Parathyroid adenoma (tissue), 2 donors: ENCODE data around the gene ZNF860.

Experiments used
- H2AFZ ChIP-seq: fragments of 300-600 bp; sonication (generic); one replicate; pipeline ENCODE4 v1.7.0; 2017; ENCODE audit warnings: antibody characterized with exemption, mild to moderate bottlenecking
- H3K27ac ChIP-seq: fragments of 300-600 bp; sonication (generic); one replicate; pipeline ENCODE4 v1.7.0; 2017
- H3K27me3 ChIP-seq: fragments of 300-600 bp; sonication (generic); one replicate; pipeline ENCODE4 v1.7.0; 2017; ENCODE audit warnings: low read length; ENCODE audit not compliant: control insufficient read depth, insufficient read depth
- H3K36me3 ChIP-seq: fragments of 300-600 bp; sonication (generic); one replicate; pipeline ENCODE4 v1.7.0; 2017; ENCODE audit warnings: low read length; ENCODE audit not compliant: control insufficient read depth, insufficient read depth
- H3K4me1 ChIP-seq: fragments of 300-600 bp; sonication (generic); one replicate; pipeline ENCODE4 v1.7.0; 2017; ENCODE audit warnings: control low read depth
- H3K4me2 ChIP-seq: fragments of 300-600 bp; sonication (generic); one replicate; pipeline ENCODE4 v1.7.0; 2017; ENCODE audit warnings: low read length
- H3K4me3 ChIP-seq: fragments of 300-600 bp; sonication (generic); one replicate; pipeline ENCODE4 v1.7.0; 2017; ENCODE audit warnings: low read depth, low read length
- H3K79me2 ChIP-seq: fragments of 300-600 bp; sonication (generic); one replicate; pipeline ENCODE4 v1.7.0; 2017; ENCODE audit warnings: control low read depth
- H3K9ac ChIP-seq: fragments of 300-600 bp; sonication (generic); one replicate; pipeline ENCODE4 v1.7.0; 2017; ENCODE audit warnings: mild to moderate bottlenecking
- H3K9me3 ChIP-seq: fragments of 300-600 bp; sonication (generic); one replicate; pipeline ENCODE4 v1.7.0; 2017; ENCODE audit warnings: low read length; ENCODE audit not compliant: control insufficient read depth
- CTCF ChIP-seq: fragments of 300-600 bp; sonication (generic); IDR thresholded peaks from one replicate; pipeline ENCODE4 v1.7.0; 2017; ENCODE audit warnings: antibody characterized with exemption, mild to moderate bottlenecking
- donor health status: primary hyperparathyroidism.

The ZNF860 gene

GRCh38 chr3:32037932-32038267, 56.4 kb downstream of the ZNF860 start:
- Histone ChIP-seq H3K79me2 (no peaks in the 10 kb centered on the region), H3K4me3 (no peak overlapping the region), H3K36me3 (no peaks in the 10 kb centered on the region), H3K27ac (no peak overlapping the region), H3K4me1 (peaks cover 5% of the 10 kb centered on the region), H3K9ac (no peak overlapping the region), H3K4me2 (no peak overlapping the region), H3K9me3 (no peaks in the 10 kb centered on the region), H2AFZ (peak overlapping the region; percentile 70), H3K27me3 (no peaks in the 10 kb centered on the region)
- TF ChIP-seq CTCF = no peak

GRCh38 chr3:32041316-32041715, 59.8 kb downstream of the ZNF860 start:
- TF ChIP-seq CTCF = no peak
- Histone ChIP-seq H3K4me3 (no peak overlapping the region), H3K27ac (no peak overlapping the region), H3K36me3 (no peaks in the 10 kb centered on the region), H3K4me2 (no peak overlapping the region), H3K79me2 (no peaks in the 10 kb centered on the region), H3K9me3 (no peaks in the 10 kb centered on the region), H3K27me3 (no peaks in the 10 kb centered on the region), H3K9ac (no peak overlapping the region), H2AFZ (no peak overlapping the region), H3K4me1 (peaks cover 10% of the 10 kb centered on the region)
